Left ventricle myocardium superior (tissue), 1 donor: ENCODE measurements around the gene GALNTL6. TPM values are rescaled to one million over a fixed set of nuclear protein-coding genes. Genes with fewer than 3 reads are reported as not detected.
"Not testable (repeated sequence)": the region's sequence is repeated elsewhere in the genome, so short reads cannot be mapped to it uniquely, and the experiment has no call there.

Experiments
- ATAC-seq: fragments of 200-7000 bp; cut with Tn5 transposase; one replicate; pipeline ENCODE4 v1.9.1; 2020; ENCODE audit warnings: mild to moderate bottlenecking, moderate library complexity
- DNase-seq: peaks from one replicate; pipeline ENCODE4 v3.0.0-alpha.2; 2020
- intact Hi-C: fragments of 100-400 bp; cut with micrococcal nuclease; formaldehyde crosslinking; loops from one replicate; pipeline ENCODE4 v1.11.0; 2022
- total RNA-seq: library from RNA; stranded (reverse); fragmentation: NEBNext Ultra II Directional; extraction: Animal tissue kit (Norgen Biotek cat#: 25700); gene quantifications from one replicate; pipeline ENCODE4 v1.2.1, GENCODE V29; 2021
- donor health status: DM: no; HTN: yes; CAD: no; lungs with severe emphysema.

GALNTL6 gene
- total RNA-seq, 1 donor from 2014 or later, result not detected

GRCh38 chr4:172865103-172865502 lies 1051.9 kb downstream of the GALNTL6 start:
- ATAC-seq (no peak), DNase-seq (no peak)
- intact Hi-C loops, result no loop called here

- DNase-seq (no peak), ATAC-seq (no peak)
- intact Hi-C loops, result no loop called here
These were observed 1052.4 kb downstream of the GALNTL6 start for GRCh38 chr4:172865531-172866127.

GRCh38 chr4:172866421-172866820 lies 1053.2 kb downstream of the GALNTL6 start:
- DNase-seq (no peak), ATAC-seq (no peak)
- intact Hi-C loops, result no loop called here

- ATAC-seq, result no peak
- no peak for DNase-seq
- intact Hi-C loops, result no loop called here
These were observed 1054.6 kb downstream of the GALNTL6 start for GRCh38 chr4:172867835-172868234.

GRCh38 chr4:172868271-172868670 lies 1055.1 kb downstream of the GALNTL6 start:
- ATAC-seq, result no peak
- intact Hi-C loops, result no loop called here

GRCh38 chr4:172869621-172870268 lies 1056.5 kb downstream of the GALNTL6 start:
- ATAC-seq, result no peak
- DNase-seq, result no peak
- intact Hi-C loops, result no loop called here

More at GRCh38 chr4:172868271-172868670, 1055.1 kb downstream of the GALNTL6 start:
- no peak for DNase-seq

GRCh38 chr4:172871381-172871780 lies 1058.2 kb downstream of the GALNTL6 start:
- no peak for ATAC-seq
- DNase-seq, result no peak
- intact Hi-C loops, result no loop called here

GRCh38 chr4:172874944-172875343 lies 1061.7 kb downstream of the GALNTL6 start:
- DNase-seq (no peak), ATAC-seq (no peak)
- intact Hi-C loops, result no loop called here

- intact Hi-C loops, result no loop called here
- ATAC-seq (no peak), DNase-seq (no peak)
These were observed 1063.2 kb downstream of the GALNTL6 start for GRCh38 chr4:172876394-172876793.

- ATAC-seq, result no peak
- no peak for DNase-seq
- intact Hi-C loops, result no loop called here
These were observed 1068.4 kb downstream of the GALNTL6 start for GRCh38 chr4:172881645-172882044.

- ATAC-seq, intact Hi-C loops, DNase-seq: not testable (repeated sequence)
These were observed 1074.2 kb downstream of the GALNTL6 start for GRCh38 chr4:172887358-172887757.

GRCh38 chr4:172887959-172888358 lies 1074.8 kb downstream of the GALNTL6 start:
- ATAC-seq (no peak), DNase-seq (no peak)
- intact Hi-C loops, result no loop called here

- no peak for ATAC-seq
- DNase-seq, result no peak
- intact Hi-C loops, result no loop called here
These were observed 1079.1 kb downstream of the GALNTL6 start for GRCh38 chr4:172892300-172892699.

GRCh38 chr4:172895699-172896098 lies 1082.5 kb downstream of the GALNTL6 start:
- DNase-seq, result no peak
- no peak for ATAC-seq
- intact Hi-C loops, result no loop called here

- no peak for DNase-seq
- intact Hi-C loops, result no loop called here
- ATAC-seq, result no peak
These were observed 1083.8 kb downstream of the GALNTL6 start for GRCh38 chr4:172897046-172897445.

- intact Hi-C loops, result no loop called here
- DNase-seq (no peak), ATAC-seq (no peak)
These were observed 1085.5 kb downstream of the GALNTL6 start for GRCh38 chr4:172898715-172899114.

- no peak for DNase-seq
- no peak for ATAC-seq
- intact Hi-C loops, result no loop called here
These were observed 1086.7 kb downstream of the GALNTL6 start for GRCh38 chr4:172899861-172900260.

GRCh38 chr4:172900900-172901299 lies 1087.7 kb downstream of the GALNTL6 start:
- no peak for ATAC-seq
- intact Hi-C loops, result no loop called here

GRCh38 chr4:172912468-172912867 lies 1099.3 kb downstream of the GALNTL6 start:
- intact Hi-C loops, DNase-seq, ATAC-seq: not testable (repeated sequence)

More at GRCh38 chr4:172900900-172901299, 1087.7 kb downstream of the GALNTL6 start:
- DNase-seq, result no peak

GRCh38 chr4:172917403-172917802 lies 1104.2 kb downstream of the GALNTL6 start:
- DNase-seq, intact Hi-C loops, ATAC-seq: not testable (repeated sequence)

- ATAC-seq, result no peak
- no peak for DNase-seq
- intact Hi-C loops, result no loop called here
These were observed 1106.1 kb downstream of the GALNTL6 start for GRCh38 chr4:172919269-172919668.
